Tibial artery (tissue), 4 donors: ENCODE results near the gene DHRS3.

Source experiments
- DNase-seq, 2 donors: peaks; one replicate each; pipeline ENCODE4 v3.0.0-alpha.2; 2019
- H3K27ac ChIP-seq, 2 donors: fragments of 200-600 bp; sonication (generic) in 1 of 2; 1 replicate in 1 of 2; 2 replicates in 1 of 2; pipeline ENCODE4 v1.5.1; 2018 to 2019; ENCODE audit warnings: mild to moderate bottlenecking in 1 of 2
- H3K27me3 ChIP-seq, 2 donors: fragments of 200-600 bp; sonication (generic) in 1 of 2; one replicate each; pipeline versions ENCODE4 v1.5.1 to v1.6.0; 2016 to 2019
- H3K36me3 ChIP-seq, 3 donors: fragments of 200-600 bp; sonication (generic) in 2 of 3; one replicate each; pipeline ENCODE4 v1.5.1; 2016 to 2019; ENCODE audit warnings: mild to moderate bottlenecking in 2 of 3
- H3K4me1 ChIP-seq, 4 donors: fragments of 200-600 bp; sonication (generic) in 2 of 4; 1 replicate in 3 of 4; 2 replicates in 1 of 4; pipeline ENCODE4 v1.5.1; 2016 to 2019
- H3K4me3 ChIP-seq, 2 donors: fragments of 200-600 bp; sonication (generic) in 1 of 2; 1 replicate in 1 of 2; 2 replicates in 1 of 2; pipeline ENCODE4 v1.5.1; 2018 to 2019; ENCODE audit warnings: mild to moderate bottlenecking in 2 of 2
- H3K9me3 ChIP-seq, 3 donors: fragments of 200-600 bp; sonication (generic) in 1 of 3; one replicate each; pipeline ENCODE4 v1.5.1; 2016 to 2019
- CTCF ChIP-seq, 2 experiments: fragments of 200-600 bp in 1 of 2; fragments of 450-650 bp in 1 of 2; IDR thresholded peaks; one replicate each; pipeline ENCODE4 v1.5.1; 2017 to 2019; ENCODE audit warnings: antibody characterized with exemption in 2 of 2, mild to moderate bottlenecking in 1 of 2, moderate library complexity in 1 of 2
- intact Hi-C: fragments of 100-400 bp; cut with DNase I; formaldehyde crosslinking; loops from one replicate; pipeline ENCODE4 v1.15.0; 2023; ENCODE audit warnings: low total_unique reads

The DHRS3 gene, protein sequence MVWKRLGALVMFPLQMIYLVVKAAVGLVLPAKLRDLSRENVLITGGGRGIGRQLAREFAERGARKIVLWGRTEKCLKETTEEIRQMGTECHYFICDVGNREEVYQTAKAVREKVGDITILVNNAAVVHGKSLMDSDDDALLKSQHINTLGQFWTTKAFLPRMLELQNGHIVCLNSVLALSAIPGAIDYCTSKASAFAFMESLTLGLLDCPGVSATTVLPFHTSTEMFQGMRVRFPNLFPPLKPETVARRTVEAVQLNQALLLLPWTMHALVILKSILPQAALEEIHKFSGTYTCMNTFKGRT

DNA sequence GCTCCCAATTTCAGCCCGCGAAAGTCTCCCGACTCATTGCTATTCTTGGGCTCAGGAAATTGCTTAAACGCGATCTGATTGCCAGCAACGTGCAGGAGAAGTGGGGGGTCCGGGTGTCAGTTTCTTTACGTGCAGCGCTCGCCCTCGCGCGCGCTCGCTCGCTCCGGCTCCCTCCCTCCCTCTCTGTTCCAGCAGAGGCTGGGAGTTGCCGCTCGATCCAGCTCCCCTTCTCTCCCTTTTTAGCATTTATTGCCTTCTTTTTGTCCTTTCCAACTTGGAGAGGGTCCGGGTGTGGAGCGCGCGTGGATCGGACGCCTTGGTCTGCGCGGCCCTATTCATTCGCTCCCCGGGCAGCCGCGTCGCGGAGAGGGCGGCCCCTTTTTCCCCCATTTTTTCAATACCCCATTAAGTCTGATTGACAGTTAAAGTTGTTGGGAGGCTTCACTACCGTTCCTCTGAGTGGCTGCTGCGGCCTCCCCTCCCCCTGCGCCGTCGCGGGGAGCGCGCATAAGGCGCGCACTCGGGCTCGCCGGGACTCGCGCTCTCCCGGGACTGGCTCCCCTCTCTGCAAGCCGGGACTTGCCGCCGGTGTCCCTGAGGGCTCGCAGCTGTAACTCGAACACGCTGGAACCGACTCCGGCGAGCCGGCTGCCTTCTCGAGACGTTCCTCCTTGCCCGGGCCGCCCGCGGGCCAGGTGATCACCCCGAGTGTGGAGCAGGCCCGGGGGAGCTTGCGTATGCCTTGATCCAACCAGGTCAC, at the start of gene DHRS3:
Gene DHRS3 (minus strand): TSS at position 310 of the 760 bp plus-strand sequence. CDS start 862 bp downstream, outside the sequence.
- Histone ChIP-seq H3K27me3 (no peaks in the 10 kb centered on the region), H3K4me3 (peak within 1 kb of the TSS; percentile 85 to 92), H3K36me3 (no peaks in the 10 kb centered on the region), H3K4me1 (peaks cover 7 to 74% (median 58%) of the 10 kb centered on the region in 4 donors), H3K9me3 (no peaks in the 10 kb centered on the region), H3K27ac (peak within 1 kb of the TSS; percentile 99)
- intact Hi-C loops: loop anchor here (5.0 to 10.0 kb wide), 3 partner anchors 76 to 216 kb away; no protein-coding TSS in a partner anchor
- TF ChIP-seq CTCF (IDR thresholded peaks at IDR 0.05): no peak
- peak; percentile 82 to 95 for DNase-seq

DNA sequence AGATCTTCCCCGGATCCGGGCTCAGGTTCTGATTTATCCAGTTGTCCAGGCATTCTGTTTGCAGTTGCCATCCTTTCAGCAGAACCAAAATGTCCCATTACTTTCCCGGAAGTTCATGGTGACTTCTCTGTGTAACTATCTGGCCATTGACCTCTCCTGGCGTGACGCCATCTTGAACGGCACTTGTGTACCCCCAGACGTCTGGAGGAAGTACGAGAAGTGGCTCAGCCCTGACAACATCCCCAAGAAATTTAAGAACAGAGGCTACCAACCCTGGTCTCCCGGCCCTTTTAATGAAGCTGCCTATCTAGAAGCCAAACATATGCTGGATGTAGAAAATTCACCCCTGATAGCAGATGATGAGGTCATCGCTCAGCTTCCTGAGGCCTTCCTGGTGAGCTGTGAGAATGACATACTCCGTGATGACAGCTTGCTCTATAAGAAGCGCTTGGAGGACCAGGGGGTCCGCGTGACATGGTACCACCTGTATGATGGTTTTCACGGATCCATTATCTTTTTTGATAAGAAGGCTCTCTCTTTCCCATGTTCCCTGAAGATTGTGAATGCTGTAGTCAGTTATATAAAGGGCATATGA, 48.2 kb upstream of the DHRS3 start:
- intact Hi-C loops: loop anchor here (10.0 kb wide), 1 partner anchor 541 kb away; no protein-coding TSS in a partner anchor
- Histone ChIP-seq H3K4me1 (no peaks in the 10 kb centered on the region), H3K9me3 (peaks cover 0 to 6% (median 0%) of the 10 kb centered on the region in 3 donors), H3K36me3 (no peaks in the 10 kb centered on the region), H3K27ac (no peak overlapping the region), H3K4me3 (no peak overlapping the region), H3K27me3 (no peaks in the 10 kb centered on the region)
- no peak for DNase-seq
- TF ChIP-seq CTCF (IDR thresholded peaks at IDR 0.05): no peak

GRCh38 chr1:12665511-12665910, 47.5 kb upstream of the DHRS3 start:
- intact Hi-C loops: loop anchor here (10.0 kb wide), 1 partner anchor 541 kb away; no protein-coding TSS in a partner anchor
- no peak for TF ChIP-seq CTCF (IDR thresholded peaks at IDR 0.05)
- Histone ChIP-seq H3K27me3 (no peaks in the 10 kb centered on the region), H3K4me3 (no peak overlapping the region), H3K4me1 (no peaks in the 10 kb centered on the region), H3K9me3 (peaks cover 0 to 6% (median 0%) of the 10 kb centered on the region in 3 donors), H3K36me3 (no peaks in the 10 kb centered on the region), H3K27ac (no peak overlapping the region)
- no peak for DNase-seq

DNA sequence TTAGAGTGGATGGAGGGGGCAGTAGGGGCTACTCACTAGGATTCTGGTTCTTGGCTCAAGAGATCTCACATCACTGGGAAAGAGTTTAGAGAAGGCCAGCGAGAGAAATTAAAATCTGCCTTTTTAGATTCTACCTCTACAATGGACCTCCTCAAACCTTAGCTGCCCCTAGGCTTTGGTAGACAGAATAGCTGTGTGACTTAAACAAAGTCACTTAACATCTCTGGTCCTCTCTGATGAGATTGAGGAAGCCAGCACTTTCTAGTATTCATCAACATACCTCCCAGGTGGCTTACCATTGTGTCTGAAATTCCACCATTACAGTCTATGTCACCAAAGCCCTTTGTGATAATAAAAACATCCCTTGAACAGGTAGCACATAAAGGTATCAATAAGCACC, 44.5 kb upstream of the DHRS3 start:
- H3K27ac ChIP-seq: no peak overlapping the region
- TF ChIP-seq CTCF (IDR thresholded peaks at IDR 0.05): no peak
- intact Hi-C loops: loop anchor here (10.0 kb wide), 1 partner anchor 538 kb away; no protein-coding TSS in a partner anchor
- peaks cover 0 to 4% (median 1%) of the 10 kb centered on the region in 4 donors for H3K4me1 ChIP-seq
- no peaks in the 10 kb centered on the region for H3K36me3 ChIP-seq
- H3K4me3 ChIP-seq: no peak overlapping the region
- H3K27me3 ChIP-seq: no peaks in the 10 kb centered on the region
- H3K9me3 ChIP-seq: peaks cover 0 to 6% (median 0%) of the 10 kb centered on the region in 3 donors
- no peak for DNase-seq

GRCh38 chr1:12661606-12662219, 43.7 kb upstream of the DHRS3 start:
- intact Hi-C loops: loop anchor here (10.0 kb wide), 1 partner anchor 537 kb away; no protein-coding TSS in a partner anchor
- Histone ChIP-seq H3K4me1 (peaks cover 0 to 4% (median 1%) of the 10 kb centered on the region in 4 donors), H3K4me3 (no peak overlapping the region), H3K27me3 (no peaks in the 10 kb centered on the region), H3K9me3 (peaks cover 0 to 6% (median 0%) of the 10 kb centered on the region in 3 donors), H3K27ac (no peak overlapping the region), H3K36me3 (no peaks in the 10 kb centered on the region)
- TF ChIP-seq CTCF (IDR thresholded peaks at IDR 0.05): no peak
- no peak for DNase-seq
